Upper lobe of left lung (tissue), 4 donors: ENCODE results near the gene RPL22.

Experiments used
- CTCF ChIP-seq, 6 experiments: fragments of 450-650 bp in 4 of 6; fragments of 200-600 bp in 2 of 6; sonication (generic) in 2 of 6; IDR thresholded peaks; one replicate each; pipeline ENCODE4 v1.5.1; 2016 to 2019; ENCODE audit warnings: antibody characterized with exemption in 6 of 6
- EP300 ChIP-seq, 4 donors: sonication (generic); formaldehyde crosslinking; IDR thresholded peaks; one replicate each; pipeline ENCODE4 v1.5.1; 2017; ENCODE audit warnings: antibody characterized with exemption in 4 of 4, control low read depth in 2 of 4
- POLR2A ChIP-seq, 4 donors: fragments of 450-650 bp; IDR thresholded peaks; one replicate each; pipeline ENCODE4 v1.5.1; 2016 to 2017; ENCODE audit warnings: antibody characterized with exemption in 4 of 4, mild to moderate bottlenecking in 2 of 4
- POLR2AphosphoS5 ChIP-seq, 2 donors: sonication (generic); formaldehyde crosslinking; IDR thresholded peaks; one replicate each; pipeline ENCODE4 v1.5.1; 2017; ENCODE audit warnings: antibody characterized with exemption in 2 of 2

DNA sequence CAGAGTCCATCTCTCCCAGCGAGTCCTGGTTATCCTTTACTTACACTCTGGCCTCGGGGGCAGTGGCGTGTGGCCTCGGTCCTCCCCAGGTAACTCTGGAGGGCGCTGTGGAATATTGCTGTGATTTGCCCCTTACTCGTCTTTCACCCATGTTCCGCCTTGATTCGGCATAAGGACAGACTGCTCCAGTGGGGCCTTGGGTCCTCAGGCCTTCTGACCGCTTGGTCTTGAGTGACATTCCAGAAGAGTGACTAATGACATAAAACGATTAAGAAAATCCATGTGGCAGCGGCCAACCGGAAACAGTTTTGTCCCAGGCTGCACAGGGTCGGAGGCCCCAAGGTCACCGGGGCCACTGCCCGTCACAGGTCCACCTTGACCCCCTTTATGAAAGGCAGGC, 25.3 kb upstream of the RPL22 start:
- no peak for TF ChIP-seq CTCF (IDR thresholded peaks at IDR 0.05)
- no peak for TF ChIP-seq POLR2A (IDR thresholded peaks at IDR 0.05)
- no peak for TF ChIP-seq POLR2AphosphoS5 (IDR thresholded peaks at IDR 0.05)
- no peak for TF ChIP-seq EP300 (IDR thresholded peaks at IDR 0.05)
